CD4-positive, alpha-beta T cell treated with Interleukin-15 for 4 hours (primary cell): ENCODE measurements around the gene PAFAH1B1.
A peak's percentile ranks its signal among the peaks of the same experiment; 100 is the strongest.
"Not testable (repeated sequence)": the region's sequence is repeated elsewhere in the genome, so short reads cannot be mapped to it uniquely, and the experiment has no call there.

ENCODE experiments used
- DNase-seq: peaks from one replicate; pipeline ENCODE4 v3.0.0-alpha.2; 2020; ENCODE audit warnings: low spot score

PAFAH1B1 gene

DNA sequence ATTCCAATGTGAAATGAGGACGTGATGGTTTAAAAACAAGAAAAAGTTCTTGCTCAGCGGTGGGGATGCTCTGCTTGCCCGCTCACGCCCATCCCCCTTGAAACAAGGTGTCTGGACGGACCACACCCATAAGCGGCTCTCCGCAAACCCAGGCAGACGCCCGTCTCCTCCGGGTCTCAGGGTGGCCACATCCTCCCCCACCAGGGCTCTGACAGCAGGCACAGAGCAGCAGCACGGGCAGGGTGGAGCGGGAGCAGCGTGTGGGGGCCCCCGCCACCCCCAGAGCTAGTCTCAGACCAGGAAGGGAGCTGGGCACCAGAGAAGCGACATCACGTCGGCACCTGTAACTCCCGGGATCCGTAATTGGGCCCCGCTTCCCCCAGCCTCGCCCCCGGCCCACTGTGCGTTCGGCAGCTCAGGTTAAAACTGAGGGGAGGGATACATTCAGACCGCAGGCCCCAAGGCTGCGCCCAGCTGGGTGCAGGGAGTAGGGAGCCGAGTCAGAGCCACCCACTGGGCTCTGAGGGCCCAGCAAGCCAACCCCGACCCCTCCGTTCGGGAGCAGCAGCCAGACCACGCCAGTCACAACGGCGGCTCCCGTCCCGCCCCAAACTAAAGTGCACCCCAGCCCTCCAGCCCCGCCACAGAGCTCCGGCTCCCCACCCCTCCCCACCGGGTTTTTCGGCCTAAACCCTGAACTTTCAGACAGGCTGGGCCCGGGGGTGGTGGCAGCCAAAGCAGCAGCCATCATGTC lies 96.1 kb downstream of the PAFAH1B1 start:
- DNase-seq = peak; percentile 46

DNA sequence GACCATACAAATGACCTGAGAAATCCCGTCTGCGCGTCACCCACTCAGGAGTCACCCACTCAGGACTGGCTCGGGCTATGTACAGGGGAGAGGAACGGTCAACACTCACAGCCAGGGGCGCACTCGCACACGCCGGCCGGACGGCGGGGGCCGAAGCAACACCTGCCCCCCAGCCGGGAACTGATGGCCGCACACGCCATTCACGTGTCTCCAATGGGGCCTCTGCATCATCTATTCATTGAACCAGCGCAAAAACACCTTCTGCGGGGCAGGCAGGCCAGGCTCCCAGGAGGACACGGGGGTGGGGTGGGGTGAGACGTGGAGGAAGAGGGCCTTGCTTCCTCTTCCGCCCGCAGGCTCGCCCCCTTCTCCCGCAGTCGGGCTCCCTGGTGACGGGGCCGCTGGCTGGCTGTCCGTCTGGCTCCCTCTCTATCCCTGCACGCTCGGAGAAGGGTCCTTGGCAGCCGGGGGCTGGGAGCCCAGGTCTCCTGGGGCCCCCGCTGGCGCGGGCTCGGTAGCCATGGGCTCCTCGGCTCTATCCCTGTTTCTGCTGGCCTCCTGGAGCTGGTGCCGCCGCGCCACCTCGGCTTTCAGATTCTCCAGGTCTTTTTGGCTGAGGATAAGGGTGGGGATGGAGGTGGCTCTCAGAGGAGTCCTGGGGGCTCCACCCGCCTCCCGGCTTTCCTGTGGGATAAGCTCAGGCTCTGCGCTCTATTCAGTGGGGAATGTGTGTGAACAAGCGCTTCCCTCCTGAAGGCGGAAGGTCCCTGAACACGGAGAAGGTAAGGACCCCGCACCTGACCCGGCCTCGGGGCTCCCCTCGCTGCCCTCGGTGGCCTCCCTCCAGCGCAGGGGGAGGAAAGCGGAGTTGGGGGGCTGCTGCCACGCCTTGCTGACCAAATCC lies 97.0 kb downstream of the PAFAH1B1 start:
- DNase-seq = no peak

DNA sequence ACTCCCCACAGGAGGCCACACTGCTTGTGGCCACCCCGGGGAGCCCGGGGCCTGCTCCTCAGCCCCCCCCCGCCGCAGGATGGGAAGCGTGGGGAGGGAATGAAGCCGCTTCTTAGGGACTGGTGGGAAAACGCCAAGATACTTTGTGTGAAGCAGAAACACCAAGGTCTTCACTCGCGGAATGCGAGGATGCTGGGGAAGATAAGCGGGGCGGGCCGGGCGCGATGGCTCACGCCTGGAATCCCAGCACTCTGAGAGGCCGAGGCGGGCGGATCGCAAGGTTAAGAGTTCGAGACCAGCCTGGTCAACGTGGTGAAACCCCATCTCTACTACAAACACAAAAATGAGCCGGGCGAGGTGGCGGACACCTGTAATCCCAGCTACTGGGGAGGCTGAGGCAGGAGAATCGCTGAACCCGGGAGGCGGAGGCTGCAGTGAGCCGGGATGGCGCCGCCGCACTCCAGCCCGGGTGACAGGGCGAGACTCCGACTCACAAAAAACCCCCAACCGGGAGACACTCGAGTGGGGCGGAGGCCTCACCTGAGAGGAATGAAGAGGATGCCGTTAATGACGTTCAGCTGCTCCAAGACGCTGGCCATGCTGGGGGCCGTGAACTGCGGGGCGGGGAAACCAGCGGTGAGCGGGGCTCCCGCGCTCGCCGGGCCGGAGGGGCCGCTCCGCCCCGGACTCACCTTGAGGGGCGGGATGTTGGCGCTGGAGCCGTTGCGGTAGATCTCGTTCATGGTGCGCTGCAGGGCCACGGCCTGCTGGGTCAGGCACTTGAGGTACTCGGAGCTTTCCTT lies 97.8 kb downstream of the PAFAH1B1 start:
- DNase-seq = no peak

DNA sequence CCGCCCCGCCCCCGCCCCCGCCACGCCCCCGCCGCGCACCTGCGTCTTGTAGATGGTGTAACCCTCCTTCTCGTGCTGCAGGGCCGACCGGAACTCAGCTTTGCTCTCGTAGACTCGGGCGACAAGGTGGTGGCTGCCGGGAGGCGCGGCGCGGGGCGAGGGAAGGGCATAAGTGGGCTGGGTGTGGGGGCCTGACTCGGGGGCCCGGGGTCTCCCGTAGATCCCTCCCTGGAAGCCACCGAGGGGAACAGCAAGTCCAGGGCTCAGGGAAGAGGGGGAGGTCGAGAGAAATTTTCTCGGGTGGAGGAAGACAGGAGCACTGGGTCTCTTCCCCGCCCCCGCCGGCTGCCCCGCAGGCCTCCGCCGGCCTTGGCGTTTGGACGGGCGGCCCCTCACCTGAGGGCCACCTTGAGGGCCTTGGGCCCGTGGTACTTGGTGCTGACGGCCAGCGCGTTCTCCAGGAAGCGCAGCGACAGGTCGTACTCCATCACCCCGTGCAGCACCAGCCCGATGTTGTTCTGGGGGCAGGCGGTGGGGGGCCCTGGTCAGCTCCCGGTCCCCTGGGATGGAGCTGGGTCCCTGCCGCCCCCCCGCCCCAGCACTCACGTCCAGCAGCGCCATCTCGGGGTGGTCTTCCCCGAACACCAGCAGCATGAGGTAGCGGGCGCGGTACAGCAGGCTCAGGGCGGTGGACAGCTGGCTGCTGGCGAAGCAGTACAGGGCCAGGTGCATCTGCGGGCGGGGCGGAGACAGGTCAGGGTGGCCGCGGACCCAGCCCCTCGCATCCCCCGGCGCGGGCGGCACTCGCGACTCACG lies 98.7 kb downstream of the PAFAH1B1 start:
- DNase-seq = no peak

DNA sequence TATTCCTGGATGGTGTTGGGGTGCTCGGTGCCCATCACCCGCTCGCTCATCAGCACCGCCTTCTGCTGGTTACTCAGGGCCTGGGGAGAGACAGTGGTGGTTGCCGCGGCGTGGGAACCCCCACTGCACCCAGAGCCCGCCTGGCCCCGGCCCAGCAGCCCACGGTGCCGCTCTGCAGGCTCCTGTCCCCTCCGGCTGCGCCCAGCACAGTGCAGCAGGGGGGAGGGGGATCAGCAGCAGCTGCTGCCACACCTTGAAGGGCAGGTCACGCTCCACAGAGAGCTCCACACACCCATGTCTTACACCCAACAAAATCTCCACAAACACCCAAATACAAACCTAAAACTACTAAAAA lies 99.3 kb downstream of the PAFAH1B1 start:
- no peak for DNase-seq

DNA sequence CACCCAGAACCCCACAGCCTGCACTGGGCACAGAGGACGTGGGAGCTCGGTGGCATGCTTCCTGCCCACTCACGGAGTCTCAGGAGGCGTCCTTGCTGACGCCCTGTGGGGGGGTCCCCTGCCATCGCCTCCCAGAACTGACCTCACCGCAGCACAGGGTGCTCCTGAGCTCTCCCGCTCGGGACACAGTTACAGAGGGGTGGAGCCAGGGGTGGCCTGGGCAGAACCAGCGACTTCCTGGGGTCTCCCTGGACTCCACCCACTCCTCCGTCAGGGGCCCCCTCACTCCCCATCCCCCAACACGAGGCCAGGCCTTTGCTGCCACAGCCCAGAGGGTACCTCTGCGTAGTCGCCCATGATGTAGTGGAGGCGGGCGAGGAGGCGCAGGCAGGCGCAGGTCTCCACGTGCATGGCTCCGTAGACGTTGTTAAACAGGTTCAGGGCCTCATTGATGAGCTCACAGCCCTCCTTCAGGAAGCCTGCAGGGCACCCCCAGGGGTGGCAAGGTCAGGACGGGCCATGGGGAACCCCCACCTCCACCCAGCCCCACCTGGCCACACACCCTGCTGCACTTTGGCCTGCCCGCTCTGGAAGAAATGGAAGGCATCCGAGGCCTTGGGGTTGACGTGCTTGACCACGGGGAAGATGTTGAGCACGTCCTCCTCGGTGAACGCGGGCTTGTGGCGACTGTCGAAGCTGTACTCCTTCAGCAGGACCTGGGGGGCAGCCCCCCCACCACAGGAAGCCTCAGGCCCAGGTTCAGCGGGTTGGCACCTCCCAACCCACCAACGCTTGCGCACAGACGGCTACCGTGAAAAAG lies 100.3 kb downstream of the PAFAH1B1 start:
- no peak for DNase-seq

DNA sequence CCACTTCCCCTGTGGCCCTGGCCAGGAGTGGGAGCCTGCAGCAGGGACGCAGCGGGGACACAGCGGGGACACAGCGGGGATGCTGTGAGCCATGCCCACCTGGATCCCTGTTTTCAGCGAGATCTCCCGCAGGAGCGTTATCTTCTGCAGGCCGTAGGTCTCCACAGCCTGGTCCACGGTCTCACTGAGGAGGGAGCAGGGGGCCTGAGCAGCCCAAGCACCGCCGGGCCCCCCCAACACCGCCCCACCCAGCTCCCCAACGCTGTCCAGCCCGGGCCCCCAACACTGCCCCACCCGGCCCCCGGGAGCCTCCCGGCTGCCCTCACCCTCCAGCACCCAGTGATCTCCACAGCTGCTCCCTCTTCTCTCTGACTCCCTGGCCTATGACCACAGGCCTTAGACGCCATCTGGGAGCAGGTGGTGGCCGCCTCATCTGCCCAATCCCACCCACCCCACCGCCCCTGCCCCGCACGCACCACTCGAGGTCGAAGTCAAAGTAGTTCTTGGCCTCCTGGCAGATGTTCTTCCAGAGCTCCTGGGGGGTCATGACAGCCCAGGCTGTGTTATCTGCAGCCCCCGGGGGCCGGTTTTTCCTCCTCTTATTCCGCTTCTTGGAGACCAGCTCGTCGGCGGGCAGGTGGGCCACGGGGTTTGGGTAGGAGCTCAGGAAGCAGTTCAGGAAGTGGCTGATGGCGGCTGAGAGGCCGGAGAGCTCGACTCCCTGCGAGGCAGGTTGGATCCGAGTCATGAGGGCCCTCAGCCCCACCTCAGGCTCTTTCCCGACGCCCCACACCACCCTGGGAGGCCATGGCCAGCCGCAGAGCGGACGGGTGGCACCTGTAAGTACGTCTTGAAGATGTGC lies 101.2 kb downstream of the PAFAH1B1 start:
- DNase-seq = no peak

DNA sequence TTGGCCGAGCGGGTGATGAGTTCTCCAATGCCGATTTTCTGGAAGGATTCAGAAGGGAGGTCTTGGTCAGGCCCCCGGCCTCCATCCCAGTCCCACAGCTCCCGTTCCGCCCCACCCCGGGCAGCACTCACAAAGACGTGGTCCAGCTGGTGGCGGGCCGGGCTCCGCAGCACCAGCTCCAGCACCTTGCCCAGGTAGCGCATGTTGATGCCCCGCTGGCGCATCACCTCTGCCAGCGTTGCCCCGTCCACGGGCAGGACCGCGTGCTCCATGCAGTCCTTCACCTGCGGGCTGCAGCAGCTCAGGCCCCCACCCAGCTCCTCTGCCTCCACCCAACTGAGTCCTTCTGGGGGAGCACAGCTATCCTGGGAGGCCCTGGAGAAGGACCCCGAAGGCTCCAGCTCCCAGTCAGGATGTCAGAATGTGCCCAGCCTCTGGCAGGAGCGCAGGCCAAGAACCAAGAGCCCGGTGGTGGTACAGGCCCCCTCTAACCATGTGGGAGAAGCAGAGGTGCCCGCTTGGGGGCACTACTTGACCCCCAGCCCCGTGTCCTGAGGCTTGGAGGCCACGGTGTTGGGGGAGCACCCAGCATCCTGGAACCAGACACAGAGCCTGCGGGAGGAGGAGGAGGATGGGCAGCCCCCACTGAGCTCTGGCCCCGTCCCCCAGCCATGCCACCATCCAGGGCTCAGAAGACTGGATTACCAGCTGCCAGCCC lies 101.9 kb downstream of the PAFAH1B1 start:
- DNase-seq = no peak

DNA sequence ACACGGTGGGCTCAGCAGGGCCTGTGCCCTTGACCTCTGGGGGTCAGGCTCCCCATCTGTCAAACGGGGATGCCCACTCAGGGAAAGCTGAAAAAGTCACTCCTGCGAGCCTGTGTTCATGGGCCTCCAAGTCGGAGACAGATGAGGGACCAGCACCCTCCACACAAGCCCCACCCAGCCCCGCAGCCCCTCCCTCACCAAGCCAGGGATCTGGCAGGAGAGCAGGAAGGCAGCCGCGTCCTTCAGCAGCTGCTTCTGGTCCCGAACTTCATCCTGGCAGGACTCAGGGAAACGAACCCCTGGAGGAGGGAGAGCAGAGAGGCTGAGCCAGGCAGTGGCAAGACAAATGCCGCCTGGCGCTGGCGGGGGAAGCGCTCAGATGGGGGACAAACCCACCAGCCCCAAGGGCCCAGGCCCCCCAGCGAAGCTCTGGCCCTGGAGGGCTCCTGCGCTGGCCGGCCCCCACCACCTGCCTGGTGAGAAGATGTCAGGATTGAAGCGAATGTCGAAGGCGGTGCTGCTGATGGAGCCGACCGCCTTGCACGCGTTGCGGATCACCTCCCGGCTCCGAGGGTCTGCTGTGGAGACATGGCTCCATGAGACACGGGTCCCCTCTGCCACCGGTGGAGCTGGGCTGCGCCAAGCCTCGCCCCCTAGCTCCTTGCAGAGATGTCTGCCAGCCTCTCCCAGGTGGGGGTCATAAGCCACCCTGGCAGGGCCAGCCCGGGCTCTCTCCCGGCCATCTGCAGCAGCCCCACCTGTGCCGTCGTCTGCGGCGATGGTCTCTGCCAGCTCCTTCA lies 102.7 kb downstream of the PAFAH1B1 start:
- DNase-seq = no peak

DNA sequence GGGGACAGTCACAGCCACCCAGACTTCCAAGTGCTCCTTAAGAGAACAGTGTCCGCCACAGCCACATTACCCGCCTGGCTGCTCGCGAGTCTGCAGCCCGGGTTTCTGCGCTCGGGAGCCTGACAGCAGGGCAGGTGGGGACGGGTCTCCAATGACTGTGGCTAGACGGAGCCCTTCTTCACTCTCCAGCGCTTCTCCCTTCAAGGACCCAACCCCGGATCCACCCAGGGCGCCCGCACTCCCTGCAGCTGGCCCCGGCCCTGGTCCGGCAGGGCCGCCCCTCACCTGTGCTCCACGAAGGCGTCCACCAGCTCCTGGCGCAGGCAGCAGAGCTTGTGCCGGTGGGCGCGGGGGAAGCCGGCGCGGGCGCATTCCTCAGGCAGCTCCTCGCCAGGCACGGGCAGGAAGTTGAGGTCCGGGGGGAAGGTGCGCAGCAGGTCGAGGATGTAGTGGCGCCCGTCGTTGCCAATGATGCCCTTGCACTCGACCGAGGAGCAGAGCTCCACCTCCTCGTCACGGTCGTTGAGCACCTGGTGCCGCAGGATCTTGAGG lies 104.2 kb downstream of the PAFAH1B1 start:
- DNase-seq = no peak

DNA sequence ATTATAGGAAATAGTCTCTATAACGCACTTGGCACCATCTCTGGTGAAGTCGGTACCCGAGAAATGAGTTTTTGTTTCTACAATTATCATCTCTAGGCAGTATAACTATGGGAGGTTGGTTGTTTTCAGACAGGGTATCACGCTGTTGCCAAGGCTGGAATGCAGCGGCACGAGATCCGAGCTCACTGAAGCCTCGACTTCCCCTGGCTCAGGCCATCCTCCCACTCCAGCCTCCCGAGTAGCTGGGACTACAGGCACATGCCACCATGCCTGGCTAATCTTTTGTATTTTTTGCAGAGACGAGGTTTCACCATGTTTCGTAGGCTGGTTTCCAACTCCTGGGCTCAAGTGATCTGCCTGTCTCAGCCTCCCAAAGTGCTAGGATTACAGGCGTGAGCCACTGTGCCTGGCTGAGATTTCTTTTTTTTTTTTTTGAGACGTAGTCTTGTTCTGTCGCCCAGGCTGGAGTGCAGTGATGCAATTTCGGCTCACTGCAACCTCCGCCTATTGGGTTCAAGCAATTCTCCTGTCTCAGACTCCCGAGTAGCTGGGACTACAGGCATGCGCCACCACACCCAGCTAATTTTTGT lies 105.9 kb downstream of the PAFAH1B1 start:
- not testable (repeated sequence) for DNase-seq

DNA sequence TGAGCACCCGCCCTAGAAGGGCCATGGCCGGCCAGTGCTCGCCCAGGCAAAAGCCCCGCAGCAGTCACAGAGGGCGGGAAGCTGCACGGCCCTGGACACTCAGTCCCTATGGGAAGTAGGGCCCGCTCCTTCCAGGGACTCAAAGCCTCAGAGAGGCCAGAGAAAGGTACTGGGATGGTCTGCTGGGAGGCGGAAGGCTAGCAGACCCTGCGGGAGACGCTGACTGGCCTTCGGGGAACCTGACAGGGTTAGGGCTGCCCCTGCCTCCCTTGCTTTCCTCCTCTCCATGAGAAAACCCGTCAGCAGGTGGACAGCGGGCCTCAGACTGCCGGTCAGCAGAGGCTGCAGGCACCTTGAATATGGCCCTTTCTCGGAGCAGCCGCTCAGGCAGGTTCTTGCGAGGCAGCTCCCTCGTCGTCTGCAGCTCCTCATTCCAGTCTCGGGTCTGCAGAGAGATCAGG lies 106.6 kb downstream of the PAFAH1B1 start:
- no peak for DNase-seq

DNA sequence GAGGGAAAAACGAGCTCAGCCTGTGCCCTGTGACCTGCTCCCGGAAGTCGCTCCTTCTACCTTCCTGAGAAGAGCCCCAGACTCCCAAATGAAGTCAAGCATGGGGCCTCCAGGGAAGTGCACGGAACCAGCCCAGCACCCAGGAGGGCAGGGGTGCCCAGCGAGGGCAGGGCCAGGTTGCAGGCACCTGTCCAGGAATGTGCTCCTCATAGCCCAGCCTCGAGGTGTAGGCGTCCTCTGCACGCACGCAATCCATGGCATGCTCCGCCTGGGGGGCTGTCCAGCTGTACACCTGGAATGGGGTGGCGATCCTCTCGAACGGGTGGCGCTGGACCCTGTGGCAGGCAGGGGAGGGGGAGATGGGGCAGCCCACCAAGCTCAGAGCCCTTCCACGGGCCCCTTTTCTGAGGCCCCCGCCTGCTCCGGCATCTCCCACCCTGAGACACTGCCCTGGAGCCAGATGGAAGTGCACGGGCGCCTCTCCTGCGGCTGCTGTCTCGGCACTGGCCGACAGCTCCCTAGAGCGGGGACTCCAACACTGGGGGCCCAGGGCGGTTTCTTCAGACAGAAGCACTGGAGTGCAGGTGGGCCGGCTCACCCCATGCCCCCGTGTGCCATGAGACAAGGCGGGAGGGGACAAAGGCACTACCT lies 107.2 kb downstream of the PAFAH1B1 start:
- DNase-seq = no peak

DNA sequence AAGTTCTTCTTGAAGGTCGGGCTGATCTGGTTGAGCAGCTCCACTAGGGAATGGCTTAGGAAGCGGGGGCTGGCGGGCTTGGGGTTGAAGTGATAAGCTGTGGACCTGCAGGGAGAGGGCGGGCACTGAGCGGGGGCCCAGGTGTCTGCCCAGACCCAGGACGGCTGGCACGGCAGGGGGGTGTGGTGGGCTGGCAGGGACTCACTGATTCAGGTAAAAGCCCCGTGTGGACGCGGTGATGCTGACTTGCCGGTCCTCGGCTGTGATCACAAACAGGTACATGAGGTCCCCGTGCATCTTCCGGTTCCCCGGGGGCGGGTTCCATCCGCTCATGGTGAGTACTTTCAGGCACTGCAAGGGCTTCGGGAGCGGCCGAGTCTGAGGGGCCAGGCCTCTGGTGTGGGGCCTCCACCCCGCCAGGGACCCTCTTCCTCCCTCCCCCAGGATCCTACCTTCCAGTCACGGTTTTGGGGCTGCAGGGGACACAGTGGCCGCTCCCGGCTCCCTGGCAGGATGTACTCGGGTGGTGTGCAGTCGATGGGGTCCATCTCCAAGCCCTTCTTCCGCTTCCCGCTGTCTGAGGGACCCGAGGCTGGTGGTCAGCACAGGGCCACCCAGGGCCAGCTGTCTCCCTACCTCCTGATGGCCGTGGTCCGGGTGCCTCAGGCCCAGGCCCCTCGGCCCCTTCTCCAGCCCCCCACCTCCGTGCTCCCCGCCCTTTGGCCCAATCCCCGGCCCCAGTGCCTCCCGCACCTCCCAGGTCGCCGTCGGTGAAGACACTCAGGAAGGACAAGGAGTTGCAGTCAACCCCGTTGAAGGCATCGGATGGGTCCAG lies 107.9 kb downstream of the PAFAH1B1 start:
- no peak for DNase-seq

DNA sequence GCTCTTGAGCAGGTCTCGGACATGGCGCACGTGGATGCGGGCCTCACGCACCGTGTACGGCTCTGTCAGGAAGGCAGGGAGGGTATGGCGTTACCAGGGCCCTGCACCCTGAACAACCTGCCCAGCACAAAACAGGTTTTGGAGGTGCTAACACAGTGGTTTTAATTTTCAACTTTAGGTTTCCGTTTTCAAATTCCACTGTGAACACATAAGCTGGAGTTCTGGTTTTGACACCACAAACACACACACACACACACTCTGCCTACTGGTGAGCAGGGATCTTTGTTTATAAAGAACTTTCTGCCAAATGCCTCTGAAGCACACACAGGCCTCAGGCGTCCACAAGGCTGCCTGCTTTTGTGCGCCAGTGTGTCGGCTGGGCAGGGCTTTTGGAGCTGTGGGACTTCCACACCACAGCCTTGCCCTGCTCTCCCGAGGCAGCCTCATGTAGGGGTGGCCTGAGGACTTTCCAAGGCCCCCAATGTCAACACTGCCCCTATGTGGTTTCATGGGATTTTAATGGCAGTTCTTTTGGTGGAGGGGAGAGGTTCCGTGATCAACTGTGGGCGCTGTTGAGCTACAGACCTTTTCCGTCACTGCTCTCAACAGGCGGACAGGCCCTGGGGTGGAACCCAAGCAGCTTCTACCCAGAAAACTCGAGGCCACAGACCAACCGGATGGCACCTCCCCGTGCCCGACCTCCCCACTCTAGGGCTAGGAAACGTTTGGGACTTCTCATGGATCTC lies 108.7 kb downstream of the PAFAH1B1 start:
- DNase-seq = no peak
